ENCODE measurements around the gene FBXO3.
A peak's percentile ranks its signal among the peaks of the same experiment; 100 is the strongest.

FBXO3 gene

GRCh38 chr11:33724644-33725035 lies 49.7 kb downstream of the FBXO3 start:
- no peak for TF ChIP-seq CTCF (IDR thresholded peaks at IDR 0.05)
- Histone ChIP-seq H3K4me2 (ENCODE audit: low read length) (peak overlapping the region; percentile 14), H3K36me3 (ENCODE audit: control insufficient read depth, insufficient read depth, low read length) (no peaks in the 10 kb centered on the region), H3K27ac (peak overlapping the region; percentile 97), H3K4me3 (ENCODE audit: low read depth, low read length) (no peak overlapping the region), H3K27me3 (ENCODE audit: control insufficient read depth, insufficient read depth, low read length) (no peaks in the 10 kb centered on the region), H3K9ac (no peak overlapping the region), H3K79me2 (peaks cover 27% of the 10 kb centered on the region), H3K4me1 (peaks cover 31% of the 10 kb centered on the region), H3K9me3 (ENCODE audit: control insufficient read depth, low read length) (no peaks in the 10 kb centered on the region), H2AFZ (no peak overlapping the region)

- H2AFZ ChIP-seq = no peak overlapping the region
- TF ChIP-seq CTCF (IDR thresholded peaks at IDR 0.05) = no peak
- peaks cover 24% of the 10 kb centered on the region for H3K79me2 ChIP-seq
- peak overlapping the region; percentile 97 for H3K27ac ChIP-seq
- H3K4me1 ChIP-seq = peaks cover 31% of the 10 kb centered on the region
- no peak overlapping the region for H3K9ac ChIP-seq
- H3K36me3 ChIP-seq (ENCODE audit: control insufficient read depth, insufficient read depth, low read length) = no peaks in the 10 kb centered on the region
- no peaks in the 10 kb centered on the region for H3K27me3 ChIP-seq (ENCODE audit: control insufficient read depth, insufficient read depth, low read length)
- H3K4me3 ChIP-seq (ENCODE audit: low read depth, low read length) = peak overlapping the region; percentile 53
- H3K4me2 ChIP-seq (ENCODE audit: low read length) = peak overlapping the region; percentile 63
- no peaks in the 10 kb centered on the region for H3K9me3 ChIP-seq (ENCODE audit: control insufficient read depth, low read length)
These were observed 51.0 kb downstream of the FBXO3 start for GRCh38 chr11:33723238-33723881.

GRCh38 chr11:33722590-33723234 lies 51.6 kb downstream of the FBXO3 start:
- Histone ChIP-seq H3K4me2 (ENCODE audit: low read length) (peak overlapping the region; percentile 63), H3K9me3 (ENCODE audit: control insufficient read depth, low read length) (no peaks in the 10 kb centered on the region), H2AFZ (no peak overlapping the region), H3K36me3 (ENCODE audit: control insufficient read depth, insufficient read depth, low read length) (no peaks in the 10 kb centered on the region), H3K27me3 (ENCODE audit: control insufficient read depth, insufficient read depth, low read length) (no peaks in the 10 kb centered on the region), H3K4me1 (peaks cover 31% of the 10 kb centered on the region), H3K4me3 (ENCODE audit: low read depth, low read length) (peak overlapping the region; percentile 53), H3K9ac (no peak overlapping the region), H3K79me2 (peaks cover 22% of the 10 kb centered on the region), H3K27ac (peak overlapping the region; percentile 97)
- TF ChIP-seq CTCF (IDR thresholded peaks at IDR 0.05) = no peak

GRCh38 chr11:33721984-33722383 lies 52.3 kb downstream of the FBXO3 start:
- H3K4me3 ChIP-seq (ENCODE audit: low read depth, low read length) = no peak overlapping the region
- H3K4me1 ChIP-seq = peaks cover 31% of the 10 kb centered on the region
- TF ChIP-seq CTCF (IDR thresholded peaks at IDR 0.05) = no peak
- H3K36me3 ChIP-seq (ENCODE audit: control insufficient read depth, insufficient read depth, low read length) = no peaks in the 10 kb centered on the region
- no peak overlapping the region for H2AFZ ChIP-seq
- H3K27me3 ChIP-seq (ENCODE audit: control insufficient read depth, insufficient read depth, low read length) = no peaks in the 10 kb centered on the region
- H3K9me3 ChIP-seq (ENCODE audit: control insufficient read depth, low read length) = no peaks in the 10 kb centered on the region
- no peak overlapping the region for H3K4me2 ChIP-seq (ENCODE audit: low read length)
- H3K27ac ChIP-seq = peak overlapping the region; percentile 97
- H3K79me2 ChIP-seq = peaks cover 29% of the 10 kb centered on the region
- H3K9ac ChIP-seq = no peak overlapping the region

GRCh38 chr11:33721426-33721825 lies 52.9 kb downstream of the FBXO3 start:
- TF ChIP-seq CTCF (IDR thresholded peaks at IDR 0.05) = no peak
- H3K27ac ChIP-seq = peak overlapping the region; percentile 97
- H3K4me2 ChIP-seq (ENCODE audit: low read length) = no peak overlapping the region
- H3K79me2 ChIP-seq = peaks cover 33% of the 10 kb centered on the region
- no peak overlapping the region for H2AFZ ChIP-seq
- H3K4me3 ChIP-seq (ENCODE audit: low read depth, low read length) = no peak overlapping the region
- no peaks in the 10 kb centered on the region for H3K36me3 ChIP-seq (ENCODE audit: control insufficient read depth, insufficient read depth, low read length)
- no peaks in the 10 kb centered on the region for H3K9me3 ChIP-seq (ENCODE audit: control insufficient read depth, low read length)
- H3K4me1 ChIP-seq = peaks cover 35% of the 10 kb centered on the region
- H3K27me3 ChIP-seq (ENCODE audit: control insufficient read depth, insufficient read depth, low read length) = no peaks in the 10 kb centered on the region
- no peak overlapping the region for H3K9ac ChIP-seq
